CD4-positive, CD25-positive, alpha-beta regulatory T cell (primary cell): ENCODE data around the gene DCTN2. TPM values are rescaled to one million over a fixed set of nuclear protein-coding genes. Genes with fewer than 3 reads are reported as not detected.
A peak's percentile ranks its signal among the peaks of the same experiment; 100 is the strongest.

ENCODE experiments used
- ATAC-seq, 2 donors: fragments of 150-1000 bp; cut with Tn5 transposase; one replicate each; pipeline ENCODE4 v1.10.0; 2021; ENCODE audit warnings: low read depth in 2 of 2, moderate number of reproducible peaks in 2 of 2, moderate library complexity in 1 of 2
- DNase-seq, 3 donors: peaks; one replicate each; pipeline versions ENCODE4 v3.0.0 to v3.0.0-alpha.2; 2012 to 2022; ENCODE audit warnings: mixed read lengths in 1 of 3
- H3K27ac ChIP-seq: one replicate; pipeline ENCODE4 v1.7.0; 2013; ENCODE audit warnings: mild to moderate bottlenecking, low read length; ENCODE audit not compliant: insufficient read depth, poor library complexity, severe bottlenecking
- H3K27me3 ChIP-seq: one replicate; pipeline ENCODE4 v1.7.0; 2013; ENCODE audit warnings: low read length; ENCODE audit not compliant: control insufficient read depth, insufficient read depth
- H3K36me3 ChIP-seq: one replicate; pipeline ENCODE4 v1.7.0; 2013; ENCODE audit warnings: mild to moderate bottlenecking, low read length, moderate library complexity; ENCODE audit not compliant: control insufficient read depth, insufficient read depth
- H3K4me1 ChIP-seq: 2 replicates; pipeline ENCODE4 v1.7.0; 2013; ENCODE audit warnings: mild to moderate bottlenecking, low read length; ENCODE audit not compliant: insufficient read depth, control insufficient read depth, poor library complexity, severe bottlenecking
- H3K4me3 ChIP-seq: one replicate; pipeline ENCODE4 v1.7.0; 2013; ENCODE audit warnings: low read depth, mild to moderate bottlenecking, low read length, moderate library complexity
- H3K9me3 ChIP-seq, 2 experiments: 1 replicate in 1 of 2; 2 replicates in 1 of 2; pipeline ENCODE4 v1.7.0; 2013; ENCODE audit warnings: low read length in 2 of 2, mild to moderate bottlenecking in 1 of 2, moderate library complexity in 1 of 2; ENCODE audit not compliant: control insufficient read depth in 2 of 2
- H3K27ac Mint-ChIP-seq, 3 donors: one replicate each; pipeline ENCODE4 v1.8.0; 2020 to 2022; ENCODE audit warnings: mild to moderate bottlenecking in 3 of 3, mixed read lengths in 3 of 3, moderate library complexity in 2 of 3
- H3K27me3 Mint-ChIP-seq: one replicate; pipeline ENCODE4 v1.8.0; 2022; ENCODE audit warnings: mild to moderate bottlenecking, mixed read lengths
- H3K36me3 Mint-ChIP-seq: one replicate; pipeline ENCODE4 v1.8.0; 2020; ENCODE audit warnings: mixed read lengths
- H3K4me1 Mint-ChIP-seq, 4 donors: one replicate each; pipeline ENCODE4 v1.8.0; 2020 to 2022; ENCODE audit warnings: mixed read lengths in 4 of 4, mild to moderate bottlenecking in 1 of 4
- H3K4me3 Mint-ChIP-seq, 4 donors: one replicate each; pipeline ENCODE4 v1.8.0; 2020 to 2022; ENCODE audit warnings: mild to moderate bottlenecking in 4 of 4, mixed read lengths in 4 of 4, moderate library complexity in 3 of 4
- H3K9me3 Mint-ChIP-seq, 7 donors: one replicate each; pipeline ENCODE4 v1.8.0; 2020 to 2022; ENCODE audit warnings: mixed read lengths in 7 of 7, mild to moderate bottlenecking in 3 of 7, moderate library complexity in 2 of 7
- polyA plus RNA-seq, 4 donors: library from polyadenylated mRNA; unstranded; fragments of 300-500 nt; fragmentation: Illumina TruSeq; gene quantifications; one replicate each; pipeline ENCODE4 v1.2.3, GENCODE V29; 2021
- total RNA-seq: library from RNA; stranded (reverse); gene quantifications from one replicate; pipeline ENCODE4 v1.2.3, GENCODE V29; 2022

The DCTN2 gene
- total and polyA plus RNA-seq, 5 donors from 2014 or later = 74.9 to 91.6 (median 78.9) TPM

GRCh38 chr12:57582440-57582839, 35.4 kb upstream of the DCTN2 start:
- Mint-ChIP-seq H3K4me3 (no peak overlapping the region), H3K27ac (no peak overlapping the region)
- ATAC-seq = no peak

GRCh38 chr12:57581802-57582201, 34.8 kb upstream of the DCTN2 start:
- peaks cover 7% of the 10 kb centered on the region for H3K27me3 ChIP-seq
- DNase-seq (no peak), ATAC-seq (no peak)
- Mint-ChIP-seq H3K27me3 (peaks cover 17% of the 10 kb centered on the region), H3K4me3 (no peak overlapping the region), H3K27ac (no peak overlapping the region), H3K36me3 (no peaks in the 10 kb centered on the region), H3K9me3 (no peaks in the 10 kb centered on the region), H3K4me1 (peaks cover 0 to 8% (median 5%) of the 10 kb centered on the region in 4 donors)
- peaks cover 5% of the 10 kb centered on the region for H3K4me1 ChIP-seq
- H3K4me3 ChIP-seq = no peak overlapping the region
- H3K27ac ChIP-seq = no peak overlapping the region
- H3K36me3 ChIP-seq = no peaks in the 10 kb centered on the region
- H3K9me3 ChIP-seq = no peaks in the 10 kb centered on the region

More at GRCh38 chr12:57582440-57582839, 35.4 kb upstream of the DCTN2 start:
- Mint-ChIP-seq H3K36me3 (no peaks in the 10 kb centered on the region), H3K4me1 (peaks cover 0 to 8% (median 5%) of the 10 kb centered on the region in 4 donors), H3K27me3 (peaks cover 16% of the 10 kb centered on the region), H3K9me3 (no peaks in the 10 kb centered on the region)
- H3K36me3 ChIP-seq = no peaks in the 10 kb centered on the region
- H3K27ac ChIP-seq = no peak overlapping the region
- peaks cover 7% of the 10 kb centered on the region for H3K27me3 ChIP-seq
- H3K4me1 ChIP-seq = peaks cover 5% of the 10 kb centered on the region
- H3K9me3 ChIP-seq = no peaks in the 10 kb centered on the region
- no peak overlapping the region for H3K4me3 ChIP-seq
- no peak for DNase-seq

GRCh38 chr12:57580466-57580795, 33.4 kb upstream of the DCTN2 start:
- H3K4me1 Mint-ChIP-seq = peaks cover 0 to 8% (median 5%) of the 10 kb centered on the region in 4 donors
- peaks cover 22% of the 10 kb centered on the region for H3K27me3 Mint-ChIP-seq
- no peak overlapping the region for H3K4me3 Mint-ChIP-seq
- H3K27me3 ChIP-seq = peaks cover 2% of the 10 kb centered on the region
- H3K27ac ChIP-seq = no peak overlapping the region
- H3K4me3 ChIP-seq = no peak overlapping the region
- H3K9me3 ChIP-seq = no peaks in the 10 kb centered on the region
- H3K27ac Mint-ChIP-seq = no peak overlapping the region
- no peaks in the 10 kb centered on the region for H3K9me3 Mint-ChIP-seq
- ATAC-seq (no peak), DNase-seq (no peak)
- no peaks in the 10 kb centered on the region for H3K36me3 Mint-ChIP-seq
- no peaks in the 10 kb centered on the region for H3K36me3 ChIP-seq
- H3K4me1 ChIP-seq = peaks cover 5% of the 10 kb centered on the region

- H3K4me3 Mint-ChIP-seq = no peak overlapping the region
Measured at GRCh38 chr12:57579677-57580465, 32.9 kb upstream of the DCTN2 start.

GRCh38 chr12:57579011-57579410, 32.0 kb upstream of the DCTN2 start:
- H3K4me1 Mint-ChIP-seq = peaks cover 0 to 8% (median 5%) of the 10 kb centered on the region in 4 donors
- no peak for ATAC-seq
- no peak overlapping the region for H3K4me3 Mint-ChIP-seq
- no peaks in the 10 kb centered on the region for H3K9me3 Mint-ChIP-seq
- DNase-seq = no peak
- H3K9me3 ChIP-seq = no peaks in the 10 kb centered on the region
- peaks cover 20% of the 10 kb centered on the region for H3K27me3 Mint-ChIP-seq
- H3K27ac Mint-ChIP-seq = peak overlapping the region in 1 of 3 donors; percentile 25
- no peaks in the 10 kb centered on the region for H3K36me3 ChIP-seq
- no peak overlapping the region for H3K4me3 ChIP-seq
- H3K4me1 ChIP-seq = peaks cover 5% of the 10 kb centered on the region
- no peak overlapping the region for H3K27ac ChIP-seq
- H3K27me3 ChIP-seq = peaks cover 2% of the 10 kb centered on the region
- no peaks in the 10 kb centered on the region for H3K36me3 Mint-ChIP-seq

More at GRCh38 chr12:57579677-57580465, 32.9 kb upstream of the DCTN2 start:
- no peaks in the 10 kb centered on the region for H3K36me3 Mint-ChIP-seq
- Histone ChIP-seq H3K27ac (no peak overlapping the region), H3K27me3 (peaks cover 2% of the 10 kb centered on the region), H3K9me3 (no peaks in the 10 kb centered on the region), H3K4me1 (peaks cover 5% of the 10 kb centered on the region), H3K4me3 (no peak overlapping the region), H3K36me3 (no peaks in the 10 kb centered on the region)
- ATAC-seq (no peak), DNase-seq (no peak)
- no peaks in the 10 kb centered on the region for H3K9me3 Mint-ChIP-seq
- peaks cover 25% of the 10 kb centered on the region for H3K27me3 Mint-ChIP-seq
- no peak overlapping the region for H3K27ac Mint-ChIP-seq
- peaks cover 0 to 8% (median 5%) of the 10 kb centered on the region in 4 donors for H3K4me1 Mint-ChIP-seq

GRCh38 chr12:57577981-57578758, 31.2 kb upstream of the DCTN2 start:
- H3K36me3 ChIP-seq = no peaks in the 10 kb centered on the region
- no peak overlapping the region for H3K27ac Mint-ChIP-seq
- H3K9me3 ChIP-seq = no peaks in the 10 kb centered on the region
- H3K27ac ChIP-seq = no peak overlapping the region
- ATAC-seq (no peak), DNase-seq (no peak)
- peaks cover 15% of the 10 kb centered on the region for H3K27me3 Mint-ChIP-seq
- peaks cover 2% of the 10 kb centered on the region for H3K4me1 ChIP-seq
- no peaks in the 10 kb centered on the region for H3K9me3 Mint-ChIP-seq
- no peak overlapping the region for H3K4me3 Mint-ChIP-seq
- no peaks in the 10 kb centered on the region for H3K36me3 Mint-ChIP-seq
- no peak overlapping the region for H3K4me3 ChIP-seq
- peaks cover 2% of the 10 kb centered on the region for H3K27me3 ChIP-seq
- peaks cover 0 to 2% (median under 1%) of the 10 kb centered on the region in 4 donors for H3K4me1 Mint-ChIP-seq

GRCh38 chr12:57576613-57577160, 29.7 kb upstream of the DCTN2 start:
- DNase-seq = no peak
- Mint-ChIP-seq H3K27me3 (peaks cover 12% of the 10 kb centered on the region), H3K4me3 (peak overlapping the region in 1 of 4 donors; percentile 82), H3K36me3 (no peaks in the 10 kb centered on the region), H3K9me3 (no peaks in the 10 kb centered on the region), H3K4me1 (no peaks in the 10 kb centered on the region), H3K27ac (peak overlapping the region in 1 of 3 donors; percentile 33)
- no peak overlapping the region for H3K27ac ChIP-seq
- H3K4me3 ChIP-seq = no peak overlapping the region
- H3K9me3 ChIP-seq = no peaks in the 10 kb centered on the region
- no peak for ATAC-seq
- H3K27me3 ChIP-seq = no peaks in the 10 kb centered on the region
- no peaks in the 10 kb centered on the region for H3K4me1 ChIP-seq
- no peaks in the 10 kb centered on the region for H3K36me3 ChIP-seq
